Nucleus accumbens (tissue), 56 donors: ENCODE measurements around the gene SKIC8.

Experiments
- DNase-seq, 56 donors: peaks; one replicate each; lab custom pipeline; 2025; lab: John Stamatoyannopoulos, UW

SKIC8 gene

GRCh38 chr15:78233496-78233895 is 65.9 kb downstream of the SKIC8 start:
- DNase-seq: no peak
